Measurements from ENCODE around the gene BCKDHA.
"Not testable (repeated sequence)": the region's sequence is repeated elsewhere in the genome, so short reads cannot be mapped to it uniquely, and the experiment has no call there.

Gene BCKDHA

DNA sequence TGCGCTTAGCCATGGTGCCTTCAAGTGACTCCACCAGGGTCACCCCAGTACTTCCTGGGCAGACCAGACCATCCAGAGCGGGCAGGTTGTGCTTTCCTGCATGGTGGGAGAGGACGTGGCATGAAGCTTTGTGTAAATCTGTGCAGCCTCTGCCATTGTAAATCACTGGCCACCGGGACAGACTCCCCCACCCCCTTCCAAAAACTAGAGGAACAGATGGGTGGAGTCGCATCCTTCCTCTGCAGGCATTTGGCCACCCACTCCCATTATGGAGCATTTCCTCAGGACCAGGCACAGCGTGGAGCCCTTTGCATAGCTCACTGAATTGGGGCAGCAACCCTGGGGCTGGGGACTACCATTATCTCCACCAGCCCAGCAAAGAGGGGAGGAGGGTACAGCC lies 8.2 kb downstream of the BCKDHA start:
- no peak for DNase-seq (ENCODE audit: low spot score)

DNA sequence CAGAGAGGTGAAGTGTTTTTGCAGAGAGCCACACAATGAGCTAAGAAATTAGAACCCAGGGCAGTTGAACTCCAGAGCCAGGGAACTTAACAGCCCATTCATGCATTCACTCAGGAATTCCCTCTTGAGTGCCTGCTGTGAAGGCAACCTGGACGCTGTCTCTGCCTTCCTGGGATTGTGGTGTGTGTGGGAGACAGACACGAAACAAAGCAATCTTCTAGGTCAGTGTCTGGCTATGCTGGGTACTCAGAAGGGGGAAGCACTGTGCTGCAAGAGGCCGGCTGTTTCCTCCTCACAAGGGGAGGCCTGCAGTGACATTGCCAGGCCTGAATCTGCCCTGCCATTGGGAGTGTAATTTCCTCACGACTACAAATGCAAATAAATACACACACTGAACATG lies 9.7 kb downstream of the BCKDHA start:
- no peak for DNase-seq (ENCODE audit: low spot score)

DNA sequence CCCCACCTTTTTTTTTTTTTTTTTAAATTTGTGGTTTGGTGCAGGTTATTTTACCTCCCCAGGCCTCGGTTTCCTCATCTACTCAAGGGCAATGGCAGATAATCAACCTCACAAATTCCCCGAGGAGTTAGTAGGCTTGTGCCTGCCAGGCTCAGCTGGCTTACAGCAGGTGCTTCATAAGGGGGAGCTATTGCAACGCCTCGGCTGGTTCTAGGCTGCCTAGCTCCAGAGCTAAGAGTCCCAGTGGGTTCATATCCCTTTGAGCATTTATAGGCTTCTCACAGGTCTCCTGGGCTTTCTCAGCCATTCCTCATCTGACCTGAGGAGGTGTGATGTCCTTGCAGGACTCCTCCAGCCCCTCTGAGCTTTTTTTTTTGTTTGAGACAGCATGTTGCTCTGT lies 10.6 kb downstream of the BCKDHA start:
- DNase-seq (ENCODE audit: low spot score) = no peak

- not testable (repeated sequence) for DNase-seq (ENCODE audit: low spot score)
These were observed 11.2 kb downstream of the BCKDHA start for GRCh38 chr19:41408846-41409245.

DNA sequence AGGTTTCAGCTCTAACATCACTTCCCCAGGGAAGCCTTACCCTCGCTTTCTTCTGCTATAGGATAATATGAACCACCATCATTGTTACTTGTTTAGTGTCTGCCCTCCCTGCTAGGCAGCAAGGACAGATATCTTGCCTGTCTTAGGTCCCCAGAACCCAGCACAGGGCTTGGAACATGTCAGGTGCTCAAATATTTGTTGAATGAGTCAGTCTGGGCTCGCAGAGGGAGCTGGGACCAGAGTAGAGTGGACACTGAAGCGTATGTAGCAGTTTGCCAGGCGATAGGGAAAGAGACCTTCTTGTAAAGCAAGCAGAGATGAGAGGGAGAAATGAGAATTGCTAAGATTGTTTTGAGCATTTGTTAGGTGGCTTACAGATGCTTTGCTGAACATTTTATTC lies 11.7 kb downstream of the BCKDHA start:
- DNase-seq (ENCODE audit: low spot score) = no peak

DNA sequence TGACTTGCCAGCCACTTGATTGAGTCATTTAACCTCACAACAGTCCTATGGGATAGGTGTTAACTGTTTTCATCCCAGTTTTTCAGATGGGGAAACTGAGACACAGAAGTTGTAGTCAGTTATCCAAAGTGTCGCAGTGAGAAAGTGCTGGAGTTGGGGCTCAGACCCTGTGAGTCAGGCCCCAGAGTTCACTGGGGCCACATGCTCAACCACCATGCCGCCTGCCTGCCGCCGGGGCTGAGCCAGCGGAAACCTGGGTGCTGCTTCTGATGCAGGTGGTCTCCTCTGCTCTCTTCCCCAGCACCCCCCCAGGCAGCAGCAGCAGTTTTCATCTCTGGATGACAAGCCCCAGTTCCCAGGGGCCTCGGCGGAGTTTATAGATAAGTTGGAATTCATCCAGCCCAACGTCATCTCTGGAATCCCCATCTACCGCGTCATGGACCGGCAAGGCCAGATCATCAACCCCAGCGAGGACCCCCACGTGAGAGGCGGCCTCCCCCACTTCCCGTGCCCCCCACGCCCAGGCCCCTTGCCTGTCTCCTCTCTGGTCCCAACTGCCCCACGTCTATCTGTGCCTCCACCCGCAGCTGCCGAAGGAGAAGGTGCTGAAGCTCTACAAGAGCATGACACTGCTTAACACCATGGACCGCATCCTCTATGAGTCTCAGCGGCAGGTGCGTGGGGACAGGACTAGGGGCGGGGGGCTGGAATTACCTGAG lies 12.9 kb downstream of the BCKDHA start:
- DNase-seq (ENCODE audit: low spot score) = no peak

DNA sequence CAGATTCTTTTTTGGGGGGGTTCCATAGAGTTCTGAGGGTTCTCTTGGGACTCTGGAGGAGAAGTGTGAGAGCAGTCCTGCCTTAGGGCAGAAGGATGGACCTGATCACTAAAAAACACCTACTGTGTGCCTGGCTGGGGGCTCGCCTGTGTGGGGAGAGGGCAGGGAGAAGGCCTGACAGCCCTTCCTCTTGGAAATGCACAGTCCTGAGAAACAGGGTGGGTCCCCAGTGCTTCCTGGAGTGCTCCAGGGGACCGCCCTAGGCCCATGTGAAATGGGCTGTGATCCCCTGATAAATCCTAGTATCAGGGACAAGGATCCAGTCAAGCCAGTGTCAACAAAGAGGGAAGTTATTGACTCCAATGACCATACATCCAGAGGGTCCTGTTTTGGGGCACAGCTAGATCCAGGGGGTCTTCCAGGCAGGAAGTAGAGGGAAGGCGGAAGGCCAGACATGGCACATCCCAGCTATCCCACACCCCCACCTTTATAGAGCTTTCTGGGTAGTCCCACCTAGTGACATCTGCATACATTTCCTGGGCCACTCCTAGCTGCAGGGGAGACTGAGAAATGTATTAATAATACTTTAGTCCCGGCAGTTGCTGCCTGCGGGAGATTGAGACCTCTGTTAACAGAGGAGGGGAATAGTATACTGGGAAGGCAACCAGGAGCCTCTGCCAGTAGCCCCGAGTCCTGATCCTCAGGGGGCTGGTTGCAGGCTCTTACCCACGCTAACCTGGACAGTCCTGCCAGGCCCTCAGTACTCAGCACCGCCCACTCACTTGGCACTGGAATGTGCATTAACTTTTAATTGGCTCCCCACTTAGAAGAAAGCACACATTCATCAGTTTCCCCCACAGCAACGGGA lies 13.7 kb downstream of the BCKDHA start:
- no peak for DNase-seq (ENCODE audit: low spot score)

- no peak for DNase-seq (ENCODE audit: low spot score)
These were observed 14.3 kb downstream of the BCKDHA start for GRCh38 chr19:41411968-41412265.

DNA sequence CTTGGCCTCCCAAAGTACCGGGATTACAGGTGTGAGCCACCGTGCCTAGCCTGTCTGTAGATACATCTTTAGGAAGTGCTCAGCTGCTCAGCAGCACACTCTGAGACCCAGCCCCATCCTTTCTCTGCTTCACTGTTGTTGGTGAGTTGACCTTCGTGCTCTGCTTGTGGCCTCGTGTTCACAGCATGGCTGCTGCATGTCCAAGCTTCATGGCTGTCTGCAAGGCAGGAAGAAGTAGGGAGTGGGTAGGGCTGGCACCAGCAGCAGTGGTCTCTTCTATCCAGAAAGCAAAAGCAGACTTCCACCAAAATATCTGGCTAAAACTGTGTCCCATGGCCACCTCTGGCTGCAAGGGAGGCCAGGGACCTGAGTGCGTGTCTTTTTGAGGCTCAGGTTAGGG lies 15.3 kb downstream of the BCKDHA start:
- no peak for DNase-seq (ENCODE audit: low spot score)

DNA sequence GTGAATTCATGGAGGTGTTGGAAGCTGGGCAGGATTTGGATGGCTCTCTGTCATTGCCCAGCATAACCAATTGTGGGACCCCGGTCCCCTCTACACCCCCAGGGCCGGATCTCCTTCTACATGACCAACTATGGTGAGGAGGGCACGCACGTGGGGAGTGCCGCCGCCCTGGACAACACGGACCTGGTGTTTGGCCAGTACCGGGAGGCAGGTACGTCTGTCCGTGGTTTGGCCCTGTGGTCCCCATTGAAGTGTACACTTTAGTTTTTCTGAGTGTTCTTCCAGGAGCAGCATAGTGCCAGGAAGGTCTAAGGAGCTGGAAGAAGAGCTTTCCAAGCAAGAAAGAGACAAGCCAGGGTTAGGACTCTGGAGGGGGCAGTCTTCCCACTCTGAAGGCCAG lies 16.3 kb downstream of the BCKDHA start:
- DNase-seq (ENCODE audit: low spot score) = no peak

GRCh38 chr19:41414461-41414860 lies 16.8 kb downstream of the BCKDHA start:
- no peak for DNase-seq (ENCODE audit: low spot score)

- no peak for DNase-seq (ENCODE audit: low spot score)
These were observed 17.5 kb downstream of the BCKDHA start for GRCh38 chr19:41415154-41415571.

DNA sequence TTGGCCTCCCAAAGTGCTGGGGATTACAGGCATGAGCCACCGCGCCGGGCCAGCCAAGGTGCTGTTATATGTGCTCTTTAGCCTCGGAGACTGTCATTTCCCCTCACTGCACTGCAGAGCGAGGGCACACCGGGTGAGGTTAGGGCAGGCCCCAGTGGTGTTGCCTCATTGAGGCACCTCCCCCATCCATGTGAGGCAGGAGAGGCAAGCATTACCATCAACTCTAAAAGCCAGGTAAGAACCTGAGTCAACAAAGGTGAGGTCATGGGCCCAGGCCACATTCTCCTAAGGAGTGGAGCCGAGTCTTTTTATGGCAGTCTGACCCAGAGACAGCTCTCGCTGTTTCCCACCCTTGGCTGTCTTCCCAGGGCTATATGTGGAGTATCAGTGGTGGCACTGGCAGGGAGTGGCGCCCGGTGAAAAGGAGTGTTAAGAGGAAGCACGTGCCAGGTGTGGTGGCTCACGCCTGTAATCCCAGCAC lies 18.6 kb downstream of the BCKDHA start:
- DNase-seq (ENCODE audit: low spot score) = no peak

DNA sequence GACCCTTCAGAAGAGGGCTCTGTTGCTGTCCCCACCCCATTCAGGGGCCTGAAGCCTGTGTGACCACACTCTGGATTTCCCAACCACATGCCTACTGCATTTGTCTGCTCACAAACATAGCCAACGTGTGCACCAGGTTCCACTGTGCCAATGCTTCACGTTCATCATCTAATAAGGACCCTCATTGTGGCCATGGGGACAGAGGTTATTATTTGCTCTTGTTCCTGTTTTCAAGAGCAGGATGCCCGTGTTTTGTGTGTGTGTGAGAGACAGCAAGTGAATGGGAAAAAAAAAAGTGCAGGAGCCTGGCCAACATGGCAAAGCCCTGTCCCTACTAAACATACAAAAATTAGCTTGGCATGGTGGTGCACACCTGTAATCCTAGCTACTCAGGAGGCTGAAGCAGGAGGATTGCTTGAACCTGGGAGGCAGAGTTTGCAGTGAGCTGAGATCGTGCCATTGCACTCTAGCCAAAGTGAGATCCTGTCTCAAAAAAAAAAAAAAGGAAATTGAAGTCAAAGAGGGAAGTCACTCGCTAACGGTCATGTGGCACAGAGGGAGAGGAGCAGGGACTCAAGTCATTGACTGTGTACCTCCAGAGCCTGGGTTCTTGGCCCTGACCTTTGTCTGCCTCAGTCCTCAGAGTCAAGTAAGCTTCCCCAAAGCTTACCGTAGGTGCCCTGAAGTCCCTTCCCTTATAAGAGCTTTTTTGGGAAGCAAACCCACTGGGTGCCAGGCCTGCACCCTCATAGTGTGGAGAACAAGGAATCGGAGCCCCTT lies 22.7 kb downstream of the BCKDHA start:
- no peak for DNase-seq (ENCODE audit: low spot score)

DNA sequence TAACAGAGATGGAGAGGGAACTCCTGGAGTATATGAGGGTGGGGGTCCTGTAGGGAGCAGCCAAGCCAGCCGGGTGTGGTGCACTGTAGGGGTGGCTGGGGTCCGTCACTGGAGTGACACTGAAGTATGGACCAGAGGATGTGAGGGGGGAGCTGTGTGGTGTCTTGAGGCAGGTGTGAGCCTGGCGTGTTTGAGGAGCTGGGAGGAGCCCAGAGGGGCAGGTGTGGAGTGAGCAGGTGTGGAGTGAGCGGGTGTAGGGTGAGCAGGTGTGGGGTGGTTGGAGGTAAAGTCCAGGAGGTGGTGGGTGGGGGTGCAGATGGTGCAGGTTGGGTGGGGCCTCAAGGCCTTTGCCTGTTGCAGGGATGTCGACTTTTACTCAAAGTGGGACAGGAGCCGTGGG lies 23.7 kb downstream of the BCKDHA start:
- DNase-seq (ENCODE audit: low spot score) = no peak

DNA sequence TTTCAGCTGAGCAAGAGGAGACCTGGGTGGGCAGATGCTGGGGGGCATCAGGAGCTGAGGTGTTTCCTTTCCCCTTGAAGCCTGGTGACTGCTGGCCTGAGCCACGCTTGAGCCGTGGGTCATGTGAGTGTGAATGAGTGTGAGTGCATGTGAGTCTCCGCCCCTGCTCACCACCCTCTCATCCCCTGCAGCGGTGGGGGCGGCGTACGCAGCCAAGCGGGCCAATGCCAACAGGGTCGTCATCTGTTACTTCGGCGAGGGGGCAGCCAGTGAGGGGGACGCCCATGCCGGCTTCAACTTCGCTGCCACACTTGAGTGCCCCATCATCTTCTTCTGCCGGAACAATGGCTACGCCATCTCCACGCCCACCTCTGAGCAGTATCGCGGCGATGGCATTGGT lies 24.4 kb downstream of the BCKDHA start:
- DNase-seq (ENCODE audit: low spot score) = no peak

GRCh38 chr19:41422456-41422855 lies 24.8 kb downstream of the BCKDHA start:
- DNase-seq (ENCODE audit: low spot score) = no peak

DNA sequence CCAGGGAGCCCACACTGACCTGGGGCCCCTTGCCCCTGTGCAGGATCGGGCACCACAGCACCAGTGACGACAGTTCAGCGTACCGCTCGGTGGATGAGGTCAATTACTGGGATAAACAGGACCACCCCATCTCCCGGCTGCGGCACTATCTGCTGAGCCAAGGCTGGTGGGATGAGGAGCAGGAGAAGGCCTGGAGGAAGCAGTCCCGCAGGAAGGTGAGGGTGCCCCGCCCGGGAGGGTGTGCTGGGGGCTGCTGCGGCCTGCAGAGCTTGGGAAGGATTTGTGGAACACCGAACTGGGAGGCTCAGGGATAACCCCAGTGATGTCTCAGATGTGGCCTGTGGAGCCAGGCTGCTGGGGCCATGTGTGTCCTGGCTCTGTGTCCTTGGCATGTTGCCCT lies 25.3 kb downstream of the BCKDHA start:
- no peak for DNase-seq (ENCODE audit: low spot score)

GRCh38 chr19:41424335-41425173 lies 26.9 kb downstream of the BCKDHA start:
- DNase-seq (ENCODE audit: low spot score) = no peak

DNA sequence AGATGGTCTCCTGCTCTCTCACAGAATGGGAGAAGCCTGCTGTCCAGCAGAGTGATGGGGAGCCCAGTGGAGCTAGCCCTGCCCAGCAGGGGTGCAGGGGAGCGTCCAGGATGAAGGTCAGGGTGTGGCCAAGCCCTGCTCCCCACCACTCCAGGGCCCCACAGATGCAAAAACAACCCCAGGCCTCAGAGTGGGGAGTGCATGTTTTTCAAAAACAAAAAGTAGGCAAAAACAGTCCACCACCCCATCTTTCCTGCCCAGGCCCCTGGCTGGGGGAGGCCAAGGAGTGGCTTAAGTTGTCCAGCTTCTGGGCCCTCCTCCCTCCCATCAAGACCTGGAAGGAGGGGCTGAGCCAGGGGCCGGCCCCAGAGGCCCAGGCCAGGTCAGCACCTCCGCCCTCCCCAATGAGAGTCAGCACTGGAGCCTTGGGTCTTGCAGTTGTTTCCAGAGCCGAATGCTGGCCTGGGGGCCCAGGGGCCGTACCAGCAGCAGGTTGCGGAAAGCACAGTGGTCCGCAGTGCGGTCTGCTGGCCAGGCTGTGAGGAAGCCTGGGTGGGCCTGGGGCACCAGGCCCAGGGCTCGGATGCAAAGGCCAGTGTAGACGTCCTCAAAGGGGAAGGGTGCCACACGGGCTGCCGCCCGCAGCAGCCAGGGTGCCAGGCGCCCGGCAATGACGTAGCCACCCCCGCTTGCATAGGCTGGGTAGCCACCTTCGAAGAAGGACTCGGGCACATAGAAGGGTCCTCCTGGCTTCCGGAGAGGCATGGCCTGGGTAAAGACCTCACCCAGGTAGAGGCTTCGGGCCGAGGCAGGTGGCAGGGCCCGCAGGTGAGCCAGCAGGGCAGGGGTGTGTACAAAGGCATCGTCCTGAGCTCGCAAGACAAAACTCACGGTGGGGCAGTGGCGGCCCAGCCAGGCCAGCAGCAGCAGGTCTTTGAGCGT lies 27.8 kb downstream of the BCKDHA start:
- no peak for DNase-seq (ENCODE audit: low spot score)
